Left ventricle myocardium inferior (tissue), 1 donor: ENCODE data around the gene RNF151. TPM values are rescaled to one million over a fixed set of nuclear protein-coding genes. Genes with fewer than 3 reads are reported as not detected.
A peak's percentile ranks its signal among the peaks of the same experiment; 100 is the strongest.

ENCODE experiments used
- DNase-seq: peaks from one replicate; pipeline ENCODE4 v3.0.0-alpha.2; 2020
- H3K27ac ChIP-seq: fragments of 200-600 bp; replicated peaks from 2 replicates; pipeline ENCODE4 v1.8.0; 2021
- H3K27me3 ChIP-seq: fragments of 200-600 bp; 2 replicates; pipeline ENCODE4 v1.8.0; 2021; ENCODE audit warnings: low read depth
- H3K36me3 ChIP-seq: fragments of 200-600 bp; 2 replicates; pipeline ENCODE4 v1.8.0; 2021
- H3K4me1 ChIP-seq: fragments of 200-600 bp; 2 replicates; pipeline ENCODE4 v1.8.0; 2021
- H3K4me3 ChIP-seq: fragments of 200-600 bp; 2 replicates; pipeline ENCODE4 v1.8.0; 2021; ENCODE audit warnings: mild to moderate bottlenecking, moderate library complexity
- H3K9me3 ChIP-seq: fragments of 200-600 bp; replicated peaks from 2 replicates; pipeline ENCODE4 v1.8.0; 2021
- CTCF ChIP-seq: fragments of 200-600 bp; IDR thresholded peaks from 2 replicates; pipeline ENCODE4 v1.8.0; 2021; ENCODE audit warnings: antibody characterized with exemption, mild to moderate bottlenecking, borderline replicate concordance
- intact Hi-C: fragments of 100-400 bp; cut with micrococcal nuclease; formaldehyde crosslinking; loops from one replicate; pipeline ENCODE4 v1.11.0; 2022
- total RNA-seq: library from RNA; stranded (reverse); fragmentation: NEBNext Ultra II Directional; extraction: Animal tissue kit (Norgen Biotek cat#: 25700); gene quantifications from one replicate; pipeline ENCODE4 v1.2.1, GENCODE V29; 2021
- donor health status: DM: no; HTN: yes; CAD: no; lungs with severe emphysema.

Gene RNF151
- total RNA-seq, 1 donor from 2014 or later = not detected

GRCh38 chr16:1964506-1965395 lies 1.9 kb upstream of the RNF151 start, which contains the start of gene RPS2:
RPS2 (minus strand) TSS chr16:1964826; CDS start chr16:1964625, 201 bp downstream.
- no peaks in the 10 kb centered on the region for H3K27me3 ChIP-seq
- peak within 1 kb of the TSS; percentile 97 for H3K27ac ChIP-seq
- H3K36me3 ChIP-seq = peaks cover 28% of the 10 kb centered on the region
- H3K4me3 ChIP-seq = peak within 1 kb of the TSS; percentile 94
- H3K4me1 ChIP-seq = peaks cover 57% of the 10 kb centered on the region
- no peak for TF ChIP-seq CTCF
- intact Hi-C loops = no loop called here
- no peaks in the 10 kb centered on the region for H3K9me3 ChIP-seq
- DNase-seq = peak; percentile 100

- no peaks in the 10 kb centered on the region for H3K9me3 ChIP-seq
- H3K27ac ChIP-seq = peak overlapping the region; percentile 97
- peaks cover 52% of the 10 kb centered on the region for H3K4me1 ChIP-seq
- H3K4me3 ChIP-seq = peak overlapping the region; percentile 94
- H3K36me3 ChIP-seq = peaks cover 28% of the 10 kb centered on the region
- TF ChIP-seq CTCF = no peak
- H3K27me3 ChIP-seq = no peaks in the 10 kb centered on the region
- DNase-seq = peak; percentile 21
- intact Hi-C loops = no loop called here
These were observed 1.2 kb upstream of the RNF151 start for GRCh38 chr16:1965396-1966001.

GRCh38 chr16:1968146-1968953 lies 1.7 kb downstream of the RNF151 start:
- no peak overlapping the region for H3K4me3 ChIP-seq
- TF ChIP-seq CTCF = no peak
- H3K9me3 ChIP-seq = no peaks in the 10 kb centered on the region
- intact Hi-C loops = no loop called here
- H3K27ac ChIP-seq = no peak overlapping the region
- H3K36me3 ChIP-seq = peaks cover 4% of the 10 kb centered on the region
- no peaks in the 10 kb centered on the region for H3K27me3 ChIP-seq
- peak; percentile 13 for DNase-seq
- H3K4me1 ChIP-seq = peaks cover 56% of the 10 kb centered on the region

- Histone ChIP-seq H3K27ac (peak within 1 kb of the TSS; percentile 92), H3K27me3 (peaks cover 24% of the 10 kb centered on the region), H3K4me1 (peaks cover 34% of the 10 kb centered on the region), H3K9me3 (no peaks in the 10 kb centered on the region), H3K4me3 (peak within 1 kb of the TSS; percentile 100), H3K36me3 (peaks cover 32% of the 10 kb centered on the region)
- TF ChIP-seq CTCF = no peak
- DNase-seq = peak; percentile 94
- intact Hi-C loops = no loop called here
These were observed 5.3 kb downstream of the RNF151 start, which contains the start of gene TBL3 for GRCh38 chr16:1971796-1972489. TBL3 (plus strand) TSS chr16:1972053; CDS start chr16:1972165, 112 bp downstream.

GRCh38 chr16:1972490-1972877 lies 5.8 kb downstream of the RNF151 start:
- peak overlapping the region; percentile 92 for H3K27ac ChIP-seq
- DNase-seq = no peak

More at GRCh38 chr16:1972490-1972877, 5.8 kb downstream of the RNF151 start:
- TF ChIP-seq CTCF = no peak
- H3K4me1 ChIP-seq = peaks cover 34% of the 10 kb centered on the region
- peaks cover 29% of the 10 kb centered on the region for H3K27me3 ChIP-seq
- no peaks in the 10 kb centered on the region for H3K9me3 ChIP-seq
- peaks cover 37% of the 10 kb centered on the region for H3K36me3 ChIP-seq
- intact Hi-C loops = no loop called here
- H3K4me3 ChIP-seq = peak overlapping the region; percentile 100
